Keratinocyte (primary cell): ENCODE measurements around the gene ANKRD33. TPM values are rescaled to one million over a fixed set of nuclear protein-coding genes. Genes with fewer than 3 reads are reported as not detected.

Experiments
- DNase-seq: peaks from one replicate; pipeline ENCODE4 v3.0.0-alpha.2; 2011; ENCODE audit warnings: low read depth, missing footprints, low spot score
- FAIRE-seq: peaks from 2 replicates; lab custom pipeline; 2011; peaks lifted over from hg19 to GRCh38; lab: Jason Lieb, UNC
- H2AFZ ChIP-seq: 2 replicates; pipeline ENCODE4 v1.6.0; 2012; ENCODE audit warnings: low read length, control low read depth, inconsistent platforms; ENCODE audit not compliant: control insufficient read depth
- H3K27ac ChIP-seq: 2 replicates; pipeline ENCODE4 v1.5.1; 2011; ENCODE audit warnings: low read length; ENCODE audit not compliant: control insufficient read depth, insufficient read depth
- H3K27me3 ChIP-seq: 3 replicates; pipeline ENCODE4 v1.6.0; 2011; ENCODE audit warnings: low read length; ENCODE audit not compliant: control insufficient read depth, insufficient read depth; ENCODE audit errors: extremely low read depth
- H3K36me3 ChIP-seq, 2 experiments: 2 replicates in 1 of 2; 3 replicates in 1 of 2; pipeline ENCODE4 v1.5.1; 2011; ENCODE audit warnings: low read length in 2 of 2, mild to moderate bottlenecking in 1 of 2; ENCODE audit not compliant: control insufficient read depth in 2 of 2, insufficient read depth in 2 of 2; ENCODE audit errors: extremely low read depth in 1 of 2
- H3K4me1 ChIP-seq: 3 replicates; pipeline ENCODE4 v1.5.1; 2011; ENCODE audit warnings: low read length; ENCODE audit not compliant: control insufficient read depth, insufficient read depth; ENCODE audit errors: extremely low read depth
- H3K4me2 ChIP-seq: 3 replicates; pipeline ENCODE4 v1.6.0; 2011; ENCODE audit warnings: low read depth, low read length; ENCODE audit not compliant: control insufficient read depth, insufficient read depth; ENCODE audit errors: extremely low read depth
- H3K4me3 ChIP-seq, 3 experiments: fragments of 200-600 bp in 1 of 3; sonication (generic) in 1 of 3; 2 replicates in 2 of 3; 3 replicates in 1 of 3; pipeline ENCODE4 v1.5.1; 2011 to 2016; ENCODE audit warnings: low read length in 3 of 3, mild to moderate bottlenecking in 3 of 3, control low read depth in 2 of 3, inconsistent platforms in 1 of 3, low read depth in 1 of 3, mixed read lengths in 1 of 3, mixed run types in 1 of 3, moderate library complexity in 1 of 3; ENCODE audit not compliant: control insufficient read depth in 2 of 3, insufficient read depth in 2 of 3; ENCODE audit errors: extremely low read depth in 1 of 3
- H3K79me2 ChIP-seq: 2 replicates; pipeline ENCODE4 v1.6.0; 2012; ENCODE audit warnings: low read length; ENCODE audit not compliant: control insufficient read depth, insufficient read depth
- H3K9ac ChIP-seq: 3 replicates; pipeline ENCODE4 v1.6.0; 2011; ENCODE audit warnings: low read length; ENCODE audit not compliant: control insufficient read depth, insufficient read depth; ENCODE audit errors: extremely low read depth
- H3K9me1 ChIP-seq: 3 replicates; pipeline ENCODE4 v1.6.0; 2011; ENCODE audit warnings: low read length; ENCODE audit not compliant: control insufficient read depth, insufficient read depth; ENCODE audit errors: extremely low read depth
- H3K9me3 ChIP-seq: 2 replicates; pipeline ENCODE4 v1.5.1; 2012; ENCODE audit warnings: low read depth, low read length; ENCODE audit not compliant: control insufficient read depth
- H4K20me1 ChIP-seq: 3 replicates; pipeline ENCODE4 v1.6.0; 2011; ENCODE audit warnings: low read length; ENCODE audit not compliant: control insufficient read depth, insufficient read depth; ENCODE audit errors: extremely low read depth
- EZH2 ChIP-seq: IDR thresholded peaks from one replicate; pipeline ENCODE4 v1.6.1; 2012; ENCODE audit warnings: inconsistent platforms, mild to moderate bottlenecking, low read length, moderate library complexity
- dilution Hi-C: fragments of 300-500 bp; cut with MboI; formaldehyde crosslinking; loops from one replicate; pipeline ENCODE4 v1.7.0; 2020; ENCODE audit warnings: low sequenced_read_pairs; ENCODE audit not compliant: extremely low pct_ligation_motif_present
- polyA minus RNA-seq, 3 experiments: library from RNA; depleted of rRNA, polyadenylated mRNA; stranded (reverse); fragments of >200 nt; gene quantifications; 1 replicate in 1 of 3; 2 replicates in 1 of 3; 3 replicates in 1 of 3; pipeline ENCODE4 v1.2.3, GENCODE V29; 2011
- polyA plus RNA-seq, 5 experiments: library from polyadenylated mRNA; depleted of rRNA in 3 of 5; stranded (reverse) in 3 of 5; stranded (forward) in 1 of 5; unstranded in 1 of 5; fragments of >200 nt; gene quantifications; 1 replicate in 1 of 5; 2 replicates in 3 of 5; 3 replicates in 1 of 5; pipeline versions ENCODE4 v1.2.1 to v1.2.3, GENCODE V29; 2011 to 2012; ENCODE audit warnings: missing spikeins in 2 of 5, low read depth in 1 of 5, low replicate concordance in 1 of 5
- TF ChIP-seq, protein P1 (sequence below), 3 experiments: IDR thresholded peaks in 1 of 3; conservative IDR thresholded peaks in 1 of 3; optimal IDR thresholded peaks in 1 of 3; 2 replicates in 2 of 3; 3 replicates in 1 of 3; pipeline versions ENCODE3 to v1.5.1; 2011; ENCODE audit warnings: low read length in 3 of 3, mild to moderate bottlenecking in 3 of 3, moderate library complexity in 2 of 3, control low read depth in 1 of 3, inconsistent platforms in 1 of 3; ENCODE audit not compliant: insufficient read depth in 2 of 3; ENCODE audit errors: extremely low read depth in 1 of 3

The ANKRD33 gene, protein sequence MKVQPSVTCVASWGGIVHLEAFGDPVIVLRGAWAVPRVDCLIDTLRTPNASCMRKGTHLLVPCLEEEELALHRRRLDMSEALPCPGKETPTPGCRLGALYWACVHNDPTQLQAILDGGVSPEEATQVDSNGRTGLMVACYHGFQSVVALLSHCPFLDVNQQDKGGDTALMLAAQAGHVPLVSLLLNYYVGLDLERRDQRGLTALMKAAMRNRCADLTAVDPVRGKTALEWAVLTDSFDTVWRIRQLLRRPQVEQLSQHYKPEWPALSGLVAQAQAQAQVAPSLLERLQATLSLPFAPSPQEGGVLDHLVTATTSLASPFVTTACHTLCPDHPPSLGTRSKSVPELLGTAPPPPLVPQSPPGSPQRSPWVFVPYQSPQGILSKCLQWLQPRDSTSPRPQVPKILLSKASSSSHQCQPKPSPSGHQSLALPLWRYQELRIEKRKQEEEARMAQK
- polyA plus RNA-seq (not detected in 3 replicates), polyA minus RNA-seq (0.13 TPM in 2 of 3 replicates, not detected in the other)
- not detected for polyA plus RNA-seq (2011; ENCODE audit: low read depth)
- not detected in 2 replicates for polyA plus RNA-seq (2011; cell fraction: cytosol; rRNA removed)
- polyA plus RNA-seq (2011; cell fraction: nucleus; rRNA removed), result not detected in 2 replicates
- 0.04 TPM in 1 of 2 replicates, not detected in the other for polyA plus RNA-seq (2012; ENCODE audit: low replicate concordance)
- not detected for polyA minus RNA-seq (2011; cell fraction: cytosol; rRNA and poly(A)+ RNA removed)
- polyA minus RNA-seq (2011; cell fraction: nucleus; rRNA and poly(A)+ RNA removed), result not detected in 2 replicates

DNA sequence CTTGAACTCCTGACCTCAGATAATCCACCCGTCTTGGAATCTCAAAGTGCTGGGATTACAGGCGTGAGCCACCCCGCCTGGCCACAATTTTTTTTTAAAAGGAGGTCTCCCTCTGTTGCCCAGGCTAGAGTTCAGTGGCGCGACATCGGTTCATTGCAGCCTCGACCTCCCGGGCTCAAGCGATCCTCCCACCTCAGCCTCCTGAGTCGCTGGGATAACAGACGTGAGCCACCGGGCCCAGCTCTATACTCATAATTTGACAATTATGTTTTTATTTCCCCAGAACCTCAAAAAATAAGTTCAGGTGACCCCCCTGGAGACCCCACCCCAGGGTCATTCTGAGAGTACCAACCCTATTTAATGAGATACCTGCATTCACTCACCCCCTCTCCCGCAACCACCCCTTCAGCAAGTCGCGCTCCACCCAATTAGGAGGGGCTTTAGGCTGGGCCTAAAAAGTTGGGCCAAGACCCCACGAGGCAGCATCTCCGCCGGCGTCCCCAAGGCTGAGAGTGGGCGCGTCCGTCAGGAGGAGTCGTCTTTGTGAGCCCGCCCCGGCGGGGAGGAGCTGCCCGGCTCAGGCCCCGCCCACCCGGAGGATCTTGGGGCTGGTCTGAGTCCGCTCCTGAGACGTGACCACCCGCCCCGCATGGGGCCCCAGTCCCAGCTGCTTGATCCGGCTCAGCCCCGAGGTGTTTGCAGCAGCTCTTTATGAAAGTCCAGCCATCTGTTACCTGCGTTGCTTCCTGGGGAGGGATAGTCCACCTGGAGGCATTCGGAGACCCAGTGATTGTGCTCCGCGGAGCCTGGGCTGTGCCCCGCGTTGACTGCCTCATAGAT is at the start of gene ANKRD33:
TSS of gene ANKRD33 (plus strand) at position 628 of the 840 bp plus-strand sequence. CDS start at position 712, 84 bp downstream.
- TF ChIP-seq EZH2, result no peak
- TF ChIP-seq, protein P1, sequence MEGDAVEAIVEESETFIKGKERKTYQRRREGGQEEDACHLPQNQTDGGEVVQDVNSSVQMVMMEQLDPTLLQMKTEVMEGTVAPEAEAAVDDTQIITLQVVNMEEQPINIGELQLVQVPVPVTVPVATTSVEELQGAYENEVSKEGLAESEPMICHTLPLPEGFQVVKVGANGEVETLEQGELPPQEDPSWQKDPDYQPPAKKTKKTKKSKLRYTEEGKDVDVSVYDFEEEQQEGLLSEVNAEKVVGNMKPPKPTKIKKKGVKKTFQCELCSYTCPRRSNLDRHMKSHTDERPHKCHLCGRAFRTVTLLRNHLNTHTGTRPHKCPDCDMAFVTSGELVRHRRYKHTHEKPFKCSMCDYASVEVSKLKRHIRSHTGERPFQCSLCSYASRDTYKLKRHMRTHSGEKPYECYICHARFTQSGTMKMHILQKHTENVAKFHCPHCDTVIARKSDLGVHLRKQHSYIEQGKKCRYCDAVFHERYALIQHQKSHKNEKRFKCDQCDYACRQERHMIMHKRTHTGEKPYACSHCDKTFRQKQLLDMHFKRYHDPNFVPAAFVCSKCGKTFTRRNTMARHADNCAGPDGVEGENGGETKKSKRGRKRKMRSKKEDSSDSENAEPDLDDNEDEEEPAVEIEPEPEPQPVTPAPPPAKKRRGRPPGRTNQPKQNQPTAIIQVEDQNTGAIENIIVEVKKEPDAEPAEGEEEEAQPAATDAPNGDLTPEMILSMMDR (optimal IDR thresholded peaks at IDR 0.05 in 1 of 3, IDR thresholded peaks at IDR 0.05 in 1 of 3, conservative IDR thresholded peaks at IDR 0.05 in 1 of 3; ENCODE audit: extremely low read depth in 1 of 3, insufficient read depth in 2 of 3, low read length in 3 of 3), result no peak
- Histone ChIP-seq H3K4me3 (no peak within 1 kb of the TSS), H3K9me1 (no peaks in the 10 kb centered on the region), H3K36me3 (no peaks in the 10 kb centered on the region), H3K4me2 (peak within 1 kb of the TSS; percentile 17), H3K9me3 (no peaks in the 10 kb centered on the region), H4K20me1 (no peaks in the 10 kb centered on the region), H3K9ac (no peak within 1 kb of the TSS), H3K27me3 (peaks cover 10% of the 10 kb centered on the region), H2AFZ (no peak within 1 kb of the TSS), H3K27ac (no peak within 1 kb of the TSS), H3K79me2 (no peaks in the 10 kb centered on the region), H3K4me1 (peaks cover 4% of the 10 kb centered on the region)
- dilution Hi-C loops, result no loop called here
- DNase-seq (no peak), FAIRE-seq (no peak)

DNA sequence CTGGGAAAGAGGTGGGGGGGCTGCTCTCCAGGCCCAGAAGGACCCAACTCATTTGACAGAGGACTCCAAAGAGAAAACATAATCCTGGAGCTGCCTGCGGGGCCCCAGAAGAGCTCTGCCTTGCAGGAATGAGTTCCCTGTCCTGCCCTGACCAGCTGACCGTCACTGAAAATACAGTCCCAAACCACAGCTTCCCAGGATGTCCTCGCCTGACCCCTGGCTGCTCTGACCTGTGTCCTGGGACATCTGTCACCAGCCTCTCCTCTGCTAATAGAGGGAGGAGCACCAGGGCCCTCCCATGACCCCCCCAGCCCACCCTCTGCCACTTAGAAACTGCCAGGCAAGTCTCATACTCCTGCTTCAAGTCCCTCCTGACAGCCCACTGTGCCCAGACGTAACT is 49.1 kb upstream of the ANKRD33 start:
- H2AFZ ChIP-seq, result no peak overlapping the region
- FAIRE-seq, result no peak
- TF ChIP-seq, protein P1 (optimal IDR thresholded peaks at IDR 0.05 in 1 of 3, IDR thresholded peaks at IDR 0.05 in 1 of 3, conservative IDR thresholded peaks at IDR 0.05 in 1 of 3; ENCODE audit: extremely low read depth in 1 of 3, insufficient read depth in 2 of 3, low read length in 3 of 3), result no peak
- TF ChIP-seq EZH2, result no peak
- H3K9me1 ChIP-seq, result no peaks in the 10 kb centered on the region
- H3K27me3 ChIP-seq, result peaks cover 58% of the 10 kb centered on the region
- H3K9me3 ChIP-seq, result no peaks in the 10 kb centered on the region
- DNase-seq, result no peak
- H3K36me3 ChIP-seq, result no peaks in the 10 kb centered on the region
- H3K4me2 ChIP-seq, result no peak overlapping the region
- H4K20me1 ChIP-seq, result no peaks in the 10 kb centered on the region
- H3K9ac ChIP-seq, result no peak overlapping the region
- no peak overlapping the region for H3K4me3 ChIP-seq
- no peaks in the 10 kb centered on the region for H3K4me1 ChIP-seq
- no peaks in the 10 kb centered on the region for H3K79me2 ChIP-seq
- dilution Hi-C loops, result no loop called here
- H3K27ac ChIP-seq, result no peak overlapping the region
